Activated CD8-positive, alpha-beta T cell treated with anti-CD3 and anti-CD28 coated beads for 36 hours (primary cell): ENCODE data around the gene SGF29. TPM values are rescaled to one million over a fixed set of nuclear protein-coding genes. Genes with fewer than 3 reads are reported as not detected.

Experiments
- ATAC-seq: fragments of 200-7000 bp; cut with Tn5 transposase; one replicate; pipeline ENCODE4 v1.10.0; 2021; ENCODE audit warnings: mild to moderate bottlenecking, moderate library complexity
- CTCF ChIA-PET: fragments of 350-600 bp; sonication (Branson Sonifier 250); formaldehyde crosslinking; loops from one replicate; lab custom pipeline; 2021; ENCODE audit warnings: antibody characterized with exemption; lab: Charles Lee
- POLR2A ChIA-PET: fragments of 350-600 bp; sonication (Branson Sonifier 250); formaldehyde crosslinking; loops from one replicate; lab custom pipeline; 2021; ENCODE audit warnings: antibody characterized with exemption; lab: Charles Lee
- DNase-seq: peaks from one replicate; pipeline ENCODE4 v3.0.0-alpha.2; 2020
- H3K27ac Mint-ChIP-seq: one replicate; pipeline ENCODE4 v1.8.0; 2021; ENCODE audit warnings: mild to moderate bottlenecking, mixed read lengths
- H3K27me3 Mint-ChIP-seq: one replicate; pipeline ENCODE4 v1.8.0; 2021; ENCODE audit warnings: mixed read lengths
- H3K36me3 Mint-ChIP-seq: one replicate; pipeline ENCODE4 v1.8.0; 2021; ENCODE audit warnings: low read depth, mixed read lengths
- H3K4me1 Mint-ChIP-seq: one replicate; pipeline ENCODE4 v1.8.0; 2021; ENCODE audit warnings: low read depth, mixed read lengths
- H3K4me3 Mint-ChIP-seq: one replicate; pipeline ENCODE4 v1.8.0; 2021; ENCODE audit warnings: mild to moderate bottlenecking, moderate library complexity, mixed read lengths
- H3K9me3 Mint-ChIP-seq: one replicate; pipeline ENCODE4 v1.8.0; 2021; ENCODE audit warnings: mixed read lengths
- CTCF ChIP-seq: fragments of 200-600 bp; IDR thresholded peaks from one replicate; pipeline ENCODE4 v1.8.0; 2022; ENCODE audit warnings: antibody characterized with exemption, mild to moderate bottlenecking
- intact Hi-C: fragments of 100-400 bp; cut with micrococcal nuclease; formaldehyde crosslinking; loops from one replicate; pipeline ENCODE4 v1.10.0; 2022
- total RNA-seq, 2 experiments: library from RNA; stranded (reverse); gene quantifications; one replicate each; pipeline ENCODE4 v1.2.3, GENCODE V29; 2021

SGF29 gene
- total RNA-seq, 2 experiments from 2014 or later: 25.0 TPM

- H3K36me3 Mint-ChIP-seq: no peaks in the 10 kb centered on the region
- H3K9me3 Mint-ChIP-seq: no peaks in the 10 kb centered on the region
- H3K27me3 Mint-ChIP-seq: no peaks in the 10 kb centered on the region
- ChIA-PET CTCF (no interaction called here), POLR2A (no interaction called here)
- intact Hi-C loops: no loop called here
- H3K27ac Mint-ChIP-seq: no peak overlapping the region
- ATAC-seq (no peak), DNase-seq (no peak)
- H3K4me1 Mint-ChIP-seq: peaks cover 4% of the 10 kb centered on the region
- no peak overlapping the region for H3K4me3 Mint-ChIP-seq
- TF ChIP-seq CTCF: no peak
These were observed 25.7 kb upstream of the SGF29 start for GRCh38 chr16:28527985-28528384.

GRCh38 chr16:28528463-28528867, 25.3 kb upstream of the SGF29 start:
- peaks cover 2% of the 10 kb centered on the region for H3K4me1 Mint-ChIP-seq
- CTCF ChIA-PET: no interaction called here

GRCh38 chr16:28529124-28529523, 24.6 kb upstream of the SGF29 start:
- ChIA-PET CTCF (no interaction called here), POLR2A (no interaction called here)
- no peaks in the 10 kb centered on the region for H3K9me3 Mint-ChIP-seq
- no peak overlapping the region for H3K4me3 Mint-ChIP-seq
- no peak for DNase-seq
- H3K27ac Mint-ChIP-seq: no peak overlapping the region
- no peaks in the 10 kb centered on the region for H3K36me3 Mint-ChIP-seq
- H3K27me3 Mint-ChIP-seq: no peaks in the 10 kb centered on the region
- ATAC-seq: no peak
- no peak for TF ChIP-seq CTCF
- intact Hi-C loops: no loop called here
- peaks cover 4% of the 10 kb centered on the region for H3K4me1 Mint-ChIP-seq

More at GRCh38 chr16:28528463-28528867, 25.3 kb upstream of the SGF29 start:
- H3K9me3 Mint-ChIP-seq: no peaks in the 10 kb centered on the region
- POLR2A ChIA-PET: no interaction called here
- intact Hi-C loops: no loop called here
- H3K4me3 Mint-ChIP-seq: no peak overlapping the region
- no peaks in the 10 kb centered on the region for H3K36me3 Mint-ChIP-seq
- no peaks in the 10 kb centered on the region for H3K27me3 Mint-ChIP-seq
- DNase-seq (no peak), ATAC-seq (no peak)
- H3K27ac Mint-ChIP-seq: no peak overlapping the region
- no peak for TF ChIP-seq CTCF

GRCh38 chr16:28531777-28532744, 21.7 kb upstream of the SGF29 start:
- TF ChIP-seq CTCF: no peak
- H3K27ac Mint-ChIP-seq: no peak overlapping the region
- no peak overlapping the region for H3K4me3 Mint-ChIP-seq
- no peaks in the 10 kb centered on the region for H3K36me3 Mint-ChIP-seq
- H3K9me3 Mint-ChIP-seq: no peaks in the 10 kb centered on the region
- ChIA-PET CTCF (no interaction called here), POLR2A (no interaction called here)
- peaks cover 16% of the 10 kb centered on the region for H3K4me1 Mint-ChIP-seq
- DNase-seq (no peak), ATAC-seq (no peak)
- H3K27me3 Mint-ChIP-seq: no peaks in the 10 kb centered on the region
- intact Hi-C loops: no loop called here
